Measurements from ENCODE around the gene SLF2.

DNA sequence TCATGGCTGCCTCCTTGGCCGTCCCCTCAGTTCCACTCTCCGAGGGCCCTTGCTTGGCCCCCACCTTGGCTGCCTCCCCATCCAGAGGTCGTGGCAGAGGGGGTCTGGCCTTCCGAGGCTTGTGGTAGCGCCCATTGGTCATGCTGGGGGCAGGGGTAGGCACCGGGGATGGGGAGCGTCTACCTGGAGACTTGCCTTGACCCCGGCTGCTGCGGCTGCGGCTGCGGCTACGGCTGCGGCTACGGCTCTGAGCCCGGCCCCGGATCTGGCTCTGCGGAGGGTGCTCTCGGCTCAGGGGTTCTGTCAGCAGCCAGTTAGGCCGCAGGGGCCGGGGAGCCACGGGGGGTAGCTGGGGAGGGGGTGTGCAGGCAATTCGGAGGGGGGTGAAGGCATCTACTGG, 97.6 kb downstream of the SLF2 start:
- no peak for TF ChIP-seq GLIS3 (CRISPR knock-in tag; IDR thresholded peaks at IDR 0.05)
- TF ChIP-seq ESRRG (CRISPR knock-in tag; IDR thresholded peaks at IDR 0.05), result no peak
- TF ChIP-seq, protein P1, sequence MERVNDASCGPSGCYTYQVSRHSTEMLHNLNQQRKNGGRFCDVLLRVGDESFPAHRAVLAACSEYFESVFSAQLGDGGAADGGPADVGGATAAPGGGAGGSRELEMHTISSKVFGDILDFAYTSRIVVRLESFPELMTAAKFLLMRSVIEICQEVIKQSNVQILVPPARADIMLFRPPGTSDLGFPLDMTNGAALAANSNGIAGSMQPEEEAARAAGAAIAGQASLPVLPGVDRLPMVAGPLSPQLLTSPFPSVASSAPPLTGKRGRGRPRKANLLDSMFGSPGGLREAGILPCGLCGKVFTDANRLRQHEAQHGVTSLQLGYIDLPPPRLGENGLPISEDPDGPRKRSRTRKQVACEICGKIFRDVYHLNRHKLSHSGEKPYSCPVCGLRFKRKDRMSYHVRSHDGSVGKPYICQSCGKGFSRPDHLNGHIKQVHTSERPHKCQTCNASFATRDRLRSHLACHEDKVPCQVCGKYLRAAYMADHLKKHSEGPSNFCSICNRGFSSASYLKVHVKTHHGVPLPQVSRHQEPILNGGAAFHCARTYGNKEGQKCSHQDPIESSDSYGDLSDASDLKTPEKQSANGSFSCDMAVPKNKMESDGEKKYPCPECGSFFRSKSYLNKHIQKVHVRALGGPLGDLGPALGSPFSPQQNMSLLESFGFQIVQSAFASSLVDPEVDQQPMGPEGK (CRISPR knock-in tag; IDR thresholded peaks at IDR 0.05; ENCODE audit: borderline replicate concordance), result no peak
- no peak for TF ChIP-seq PPARA (CRISPR knock-in tag; IDR thresholded peaks at IDR 0.05; ENCODE audit: borderline replicate concordance)
- no peak for TF ChIP-seq ZFP30 (CRISPR knock-in tag; IDR thresholded peaks at IDR 0.05)
- TF ChIP-seq, protein P2, sequence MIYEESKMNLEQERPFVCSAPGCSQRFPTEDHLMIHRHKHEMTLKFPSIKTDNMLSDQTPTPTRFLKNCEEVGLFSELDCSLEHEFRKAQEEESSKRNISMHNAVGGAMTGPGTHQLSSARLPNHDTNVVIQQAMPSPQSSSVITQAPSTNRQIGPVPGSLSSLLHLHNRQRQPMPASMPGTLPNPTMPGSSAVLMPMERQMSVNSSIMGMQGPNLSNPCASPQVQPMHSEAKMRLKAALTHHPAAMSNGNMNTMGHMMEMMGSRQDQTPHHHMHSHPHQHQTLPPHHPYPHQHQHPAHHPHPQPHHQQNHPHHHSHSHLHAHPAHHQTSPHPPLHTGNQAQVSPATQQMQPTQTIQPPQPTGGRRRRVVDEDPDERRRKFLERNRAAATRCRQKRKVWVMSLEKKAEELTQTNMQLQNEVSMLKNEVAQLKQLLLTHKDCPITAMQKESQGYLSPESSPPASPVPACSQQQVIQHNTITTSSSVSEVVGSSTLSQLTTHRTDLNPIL (CRISPR knock-in tag; IDR thresholded peaks at IDR 0.05; ENCODE audit: low read depth), result no peak
- TF ChIP-seq, protein P3, sequence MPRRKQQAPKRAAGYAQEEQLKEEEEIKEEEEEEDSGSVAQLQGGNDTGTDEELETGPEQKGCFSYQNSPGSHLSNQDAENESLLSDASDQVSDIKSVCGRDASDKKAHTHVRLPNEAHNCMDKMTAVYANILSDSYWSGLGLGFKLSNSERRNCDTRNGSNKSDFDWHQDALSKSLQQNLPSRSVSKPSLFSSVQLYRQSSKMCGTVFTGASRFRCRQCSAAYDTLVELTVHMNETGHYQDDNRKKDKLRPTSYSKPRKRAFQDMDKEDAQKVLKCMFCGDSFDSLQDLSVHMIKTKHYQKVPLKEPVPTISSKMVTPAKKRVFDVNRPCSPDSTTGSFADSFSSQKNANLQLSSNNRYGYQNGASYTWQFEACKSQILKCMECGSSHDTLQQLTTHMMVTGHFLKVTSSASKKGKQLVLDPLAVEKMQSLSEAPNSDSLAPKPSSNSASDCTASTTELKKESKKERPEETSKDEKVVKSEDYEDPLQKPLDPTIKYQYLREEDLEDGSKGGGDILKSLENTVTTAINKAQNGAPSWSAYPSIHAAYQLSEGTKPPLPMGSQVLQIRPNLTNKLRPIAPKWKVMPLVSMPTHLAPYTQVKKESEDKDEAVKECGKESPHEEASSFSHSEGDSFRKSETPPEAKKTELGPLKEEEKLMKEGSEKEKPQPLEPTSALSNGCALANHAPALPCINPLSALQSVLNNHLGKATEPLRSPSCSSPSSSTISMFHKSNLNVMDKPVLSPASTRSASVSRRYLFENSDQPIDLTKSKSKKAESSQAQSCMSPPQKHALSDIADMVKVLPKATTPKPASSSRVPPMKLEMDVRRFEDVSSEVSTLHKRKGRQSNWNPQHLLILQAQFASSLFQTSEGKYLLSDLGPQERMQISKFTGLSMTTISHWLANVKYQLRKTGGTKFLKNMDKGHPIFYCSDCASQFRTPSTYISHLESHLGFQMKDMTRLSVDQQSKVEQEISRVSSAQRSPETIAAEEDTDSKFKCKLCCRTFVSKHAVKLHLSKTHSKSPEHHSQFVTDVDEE (CRISPR knock-in tag; IDR thresholded peaks at IDR 0.05), result no peak
- no peak for TF ChIP-seq BACH2 (CRISPR knock-in tag; IDR thresholded peaks at IDR 0.05; ENCODE audit: borderline replicate concordance)
- TF ChIP-seq ZNF70 (CRISPR knock-in tag; IDR thresholded peaks at IDR 0.05), result no peak
- no peak for TF ChIP-seq OSR1 (CRISPR knock-in tag; IDR thresholded peaks at IDR 0.05)
- no peak for TF ChIP-seq RARB (CRISPR knock-in tag; IDR thresholded peaks at IDR 0.05)
